Natural killer cell (primary cell): ENCODE results near the gene C20orf144. TPM values are rescaled to one million over a fixed set of nuclear protein-coding genes. Genes with fewer than 3 reads are reported as not detected.
A peak's percentile ranks its signal among the peaks of the same experiment; 100 is the strongest.

ENCODE experiments used
- ATAC-seq, 3 donors: fragments of 150-1000 bp in 2 of 3; fragments of 200-7000 bp in 1 of 3; cut with Tn5 transposase; 1 replicate in 1 of 3; 2 replicates in 2 of 3; pipeline ENCODE4 v1.10.0; 2021; ENCODE audit warnings: mild to moderate bottlenecking in 2 of 3, moderate library complexity in 2 of 3
- DNase-seq, 2 donors: peaks; one replicate each; pipeline versions ENCODE4 v3.0.0 to v3.0.0-alpha.2; 2013 to 2021; ENCODE audit warnings: mixed read lengths in 1 of 2
- H3K27ac ChIP-seq: one replicate; pipeline ENCODE4 v1.5.1; 2013; ENCODE audit warnings: mild to moderate bottlenecking, low read length
- H3K27me3 ChIP-seq: one replicate; pipeline ENCODE4 v1.6.1; 2013; ENCODE audit warnings: low read length; ENCODE audit not compliant: control insufficient read depth, insufficient read depth
- H3K36me3 ChIP-seq: one replicate; pipeline ENCODE4 v1.6.1; 2013; ENCODE audit warnings: low read length; ENCODE audit not compliant: control insufficient read depth, insufficient read depth
- H3K4me1 ChIP-seq: one replicate; pipeline ENCODE4 v1.6.1; 2013; ENCODE audit warnings: low read length; ENCODE audit not compliant: control insufficient read depth, insufficient read depth
- H3K4me3 ChIP-seq: one replicate; pipeline ENCODE4 v1.5.1; 2013; ENCODE audit warnings: low read length
- H3K9me3 ChIP-seq: one replicate; pipeline ENCODE4 v1.6.1; 2013; ENCODE audit warnings: low read length; ENCODE audit not compliant: control insufficient read depth, insufficient read depth
- H3K27ac Mint-ChIP-seq, 2 donors: one replicate each; pipeline ENCODE4 v1.8.0; 2022; ENCODE audit warnings: mild to moderate bottlenecking in 2 of 2, mixed read lengths in 2 of 2, moderate library complexity in 1 of 2
- H3K27me3 Mint-ChIP-seq, 2 donors: one replicate each; pipeline ENCODE4 v1.8.0; 2022; ENCODE audit warnings: low read depth in 2 of 2, mixed read lengths in 2 of 2
- H3K36me3 Mint-ChIP-seq: one replicate; pipeline ENCODE4 v1.8.0; 2022; ENCODE audit warnings: mixed read lengths
- H3K4me1 Mint-ChIP-seq, 2 donors: one replicate each; pipeline ENCODE4 v1.8.0; 2022; ENCODE audit warnings: mixed read lengths in 2 of 2
- H3K4me3 Mint-ChIP-seq: one replicate; pipeline ENCODE4 v1.8.0; 2022; ENCODE audit warnings: mild to moderate bottlenecking, moderate library complexity, mixed read lengths
- H3K9me3 Mint-ChIP-seq, 2 donors: one replicate each; pipeline ENCODE4 v1.8.0; 2022; ENCODE audit warnings: mixed read lengths in 2 of 2
- WGBS: methylation state at CpG from one replicate; pipeline ENCODE4 v1.1.7; 2013; ENCODE audit warnings: missing lambda C conversion rate; ENCODE audit not compliant: insufficient coverage; 5-methylcytosine and 5-hydroxymethylcytosine counted together
- intact Hi-C: fragments of 100-400 bp; cut with micrococcal nuclease; formaldehyde crosslinking; loops from one replicate; pipeline ENCODE4 v1.14.2; 2022
- total RNA-seq, 4 donors: library from RNA; stranded (reverse); fragments of 120-200 nt in 1 of 4; gene quantifications; one replicate each; pipeline versions ENCODE4 v1.2.3 to v1.2.4, GENCODE V29; 2013 to 2022
- TF ChIP-seq, protein P1 (sequence below): fragments of 200-600 bp; IDR thresholded peaks from one replicate; pipeline ENCODE4 v1.8.0; 2022; ENCODE audit warnings: antibody characterized with exemption

The C20orf144 gene
- total RNA-seq, 3 donors from 2014 or later (not counting 1 experiment from before 2014, with no cell fraction given), result 0.25 to 0.41 (median 0.33) TPM

DNA sequence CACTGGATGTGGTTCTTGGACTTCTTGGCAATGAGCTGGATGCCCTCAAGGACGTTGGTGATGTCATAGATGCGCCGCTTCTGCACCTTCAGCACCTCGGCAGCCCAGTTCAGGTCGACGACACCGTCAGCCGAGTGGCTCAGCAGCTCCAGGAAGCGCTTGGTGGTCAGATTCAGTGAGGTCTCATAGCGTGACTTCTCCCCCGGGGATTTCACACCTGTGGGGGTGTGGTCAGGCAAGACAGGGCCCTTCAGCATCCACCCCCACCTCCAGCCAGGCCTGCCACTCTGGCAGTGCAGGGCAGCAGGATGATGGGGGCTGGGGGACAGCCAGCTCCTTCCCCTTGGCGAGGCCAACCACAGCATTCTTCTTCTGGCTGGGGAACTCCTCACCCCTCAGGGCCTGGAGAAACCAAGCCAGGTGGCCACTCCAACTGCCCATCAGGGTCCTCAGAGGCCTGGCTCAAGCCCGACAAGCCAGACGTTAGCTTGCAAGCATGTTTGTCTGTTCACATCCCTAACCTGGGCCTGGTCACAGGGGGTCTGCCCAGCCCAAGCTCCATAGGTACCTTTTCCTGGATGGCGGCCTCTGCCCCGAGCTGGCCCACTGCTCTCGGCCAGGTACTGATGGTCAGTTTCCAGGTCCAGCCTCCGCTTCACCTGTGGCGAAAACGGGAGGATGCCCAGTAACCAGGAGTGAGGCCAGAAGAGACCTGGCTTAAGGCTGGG is 17.8 kb downstream of the C20orf144 start:
- H3K27ac ChIP-seq, result no peak overlapping the region
- no peaks in the 10 kb centered on the region for H3K36me3 Mint-ChIP-seq

GRCh38 chr20:33680686-33681085 is 18.6 kb downstream of the C20orf144 start:
- no peak overlapping the region for H3K27ac Mint-ChIP-seq
- H3K4me3 Mint-ChIP-seq, result no peak overlapping the region
- no peaks in the 10 kb centered on the region for H3K9me3 ChIP-seq
- 100% methylated on average over 2 of the region's 2 CpGs for WGBS
- intact Hi-C loops, result no loop called here
- no peaks in the 10 kb centered on the region for H3K27me3 Mint-ChIP-seq
- peaks cover 0 to 18% of the 10 kb centered on the region in 2 donors for H3K4me1 Mint-ChIP-seq
- no peaks in the 10 kb centered on the region for H3K27me3 ChIP-seq
- TF ChIP-seq, protein P1, sequence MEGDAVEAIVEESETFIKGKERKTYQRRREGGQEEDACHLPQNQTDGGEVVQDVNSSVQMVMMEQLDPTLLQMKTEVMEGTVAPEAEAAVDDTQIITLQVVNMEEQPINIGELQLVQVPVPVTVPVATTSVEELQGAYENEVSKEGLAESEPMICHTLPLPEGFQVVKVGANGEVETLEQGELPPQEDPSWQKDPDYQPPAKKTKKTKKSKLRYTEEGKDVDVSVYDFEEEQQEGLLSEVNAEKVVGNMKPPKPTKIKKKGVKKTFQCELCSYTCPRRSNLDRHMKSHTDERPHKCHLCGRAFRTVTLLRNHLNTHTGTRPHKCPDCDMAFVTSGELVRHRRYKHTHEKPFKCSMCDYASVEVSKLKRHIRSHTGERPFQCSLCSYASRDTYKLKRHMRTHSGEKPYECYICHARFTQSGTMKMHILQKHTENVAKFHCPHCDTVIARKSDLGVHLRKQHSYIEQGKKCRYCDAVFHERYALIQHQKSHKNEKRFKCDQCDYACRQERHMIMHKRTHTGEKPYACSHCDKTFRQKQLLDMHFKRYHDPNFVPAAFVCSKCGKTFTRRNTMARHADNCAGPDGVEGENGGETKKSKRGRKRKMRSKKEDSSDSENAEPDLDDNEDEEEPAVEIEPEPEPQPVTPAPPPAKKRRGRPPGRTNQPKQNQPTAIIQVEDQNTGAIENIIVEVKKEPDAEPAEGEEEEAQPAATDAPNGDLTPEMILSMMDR, result no peak
- no peaks in the 10 kb centered on the region for H3K36me3 Mint-ChIP-seq
- DNase-seq (no peak), ATAC-seq (no peak)
- H3K9me3 Mint-ChIP-seq, result no peaks in the 10 kb centered on the region
- H3K4me3 ChIP-seq, result no peak overlapping the region
- H3K36me3 ChIP-seq, result no peaks in the 10 kb centered on the region
- H3K27ac ChIP-seq, result no peak overlapping the region
- peaks cover 29% of the 10 kb centered on the region for H3K4me1 ChIP-seq

More for the DNA sequence above, 17.8 kb downstream of the C20orf144 start:
- Mint-ChIP-seq H3K9me3 (no peaks in the 10 kb centered on the region), H3K27me3 (no peaks in the 10 kb centered on the region), H3K4me1 (peaks cover 0 to 15% of the 10 kb centered on the region in 2 donors), H3K4me3 (no peak overlapping the region), H3K27ac (peak overlapping the region in 1 of 2 donors; percentile 49)
- H3K4me1 ChIP-seq, result peaks cover 23% of the 10 kb centered on the region
- no peak overlapping the region for H3K4me3 ChIP-seq
- H3K27me3 ChIP-seq, result no peaks in the 10 kb centered on the region
- DNase-seq, result peak in 1 of 2 donors; percentile 78
- intact Hi-C loops, result no loop called here
- H3K9me3 ChIP-seq, result no peaks in the 10 kb centered on the region
- H3K36me3 ChIP-seq, result no peaks in the 10 kb centered on the region
- WGBS, result 60% methylated on average over 20 of the region's 20 CpGs
- ATAC-seq, result peak; percentile 33 to 78 (median 57)
- TF ChIP-seq, protein P1, result no peak

DNA sequence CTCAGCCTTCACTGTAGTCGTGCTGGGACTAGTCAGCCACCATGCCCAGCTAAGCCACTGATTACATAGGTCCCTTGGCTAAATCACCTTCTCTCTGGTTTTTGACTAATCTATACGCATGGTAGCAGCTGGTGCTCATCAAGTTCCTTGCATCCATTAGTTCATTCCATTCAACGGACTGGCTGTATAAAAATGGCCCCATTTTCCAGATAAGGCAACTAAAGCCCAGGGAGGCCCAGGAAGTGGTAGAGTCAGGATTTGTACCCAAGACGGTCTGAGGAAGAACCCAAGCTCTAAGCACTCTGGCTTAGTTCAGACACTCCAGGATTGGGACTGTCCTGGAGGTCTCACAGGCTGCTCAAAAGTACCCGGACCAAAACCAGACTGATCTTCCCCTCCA is 19.2 kb downstream of the C20orf144 start:
- no peaks in the 10 kb centered on the region for H3K27me3 Mint-ChIP-seq
- ATAC-seq, result no peak
- 87% methylated on average over 5 of the region's 5 CpGs for WGBS
- H3K27me3 ChIP-seq, result no peaks in the 10 kb centered on the region
- intact Hi-C loops, result no loop called here
- H3K4me1 Mint-ChIP-seq, result peaks cover 0 to 14% of the 10 kb centered on the region in 2 donors
- H3K4me3 ChIP-seq, result no peak overlapping the region
- DNase-seq, result no peak
- H3K4me1 ChIP-seq, result peaks cover 29% of the 10 kb centered on the region
- TF ChIP-seq, protein P1, result no peak
- no peaks in the 10 kb centered on the region for H3K36me3 Mint-ChIP-seq
- H3K27ac Mint-ChIP-seq, result no peak overlapping the region
- H3K27ac ChIP-seq, result no peak overlapping the region
- H3K36me3 ChIP-seq, result no peaks in the 10 kb centered on the region
- no peaks in the 10 kb centered on the region for H3K9me3 Mint-ChIP-seq
- no peak overlapping the region for H3K4me3 Mint-ChIP-seq
- H3K9me3 ChIP-seq, result no peaks in the 10 kb centered on the region
